RWPE2 (cell line): ENCODE results near the gene ZNF322.

Source experiments
- ATAC-seq: fragments of 200-7000 bp; cut with Tn5 transposase; 3 replicates; pipeline ENCODE4 v1.9.1; 2021; ENCODE audit warnings: low read depth
- DNase-seq: peaks from one replicate; pipeline ENCODE4 v3.0.0-alpha.2; 2020; ENCODE audit warnings: low spot score
- H3K27ac ChIP-seq: fragments of 450-650 bp; 2 replicates; pipeline ENCODE4 v1.5.1; 2017; ENCODE audit warnings: mild to moderate bottlenecking; ENCODE audit not compliant: poor library complexity, severe bottlenecking
- H3K27me3 ChIP-seq: fragments of 250-450 bp; sonication (Bioruptor Pico); 2 replicates; pipeline ENCODE4 v1.5.1; 2021; ENCODE audit warnings: mild to moderate bottlenecking, moderate library complexity; ENCODE audit not compliant: insufficient read depth, poor library complexity, severe bottlenecking
- H3K36me3 ChIP-seq: fragments of 250-450 bp; sonication (Bioruptor Pico); 2 replicates; pipeline ENCODE4 v1.5.1; 2020; ENCODE audit warnings: low read depth, mild to moderate bottlenecking, moderate library complexity
- H3K4me1 ChIP-seq: fragments of 250-450 bp; sonication (Bioruptor Pico); 2 replicates; pipeline ENCODE4 v1.5.1; 2021; ENCODE audit warnings: mild to moderate bottlenecking, moderate library complexity; ENCODE audit not compliant: insufficient read depth, poor library complexity, severe bottlenecking
- H3K4me3 ChIP-seq: fragments of 250-450 bp; sonication (Bioruptor Pico); 2 replicates; pipeline ENCODE4 v1.5.1; 2021; ENCODE audit warnings: mild to moderate bottlenecking, moderate library complexity; ENCODE audit not compliant: severe bottlenecking
- H3K9me3 ChIP-seq: fragments of 250-450 bp; sonication (Bioruptor Pico); 2 replicates; pipeline ENCODE4 v1.5.1; 2021; ENCODE audit warnings: mild to moderate bottlenecking, moderate library complexity; ENCODE audit not compliant: severe bottlenecking
- TF ChIP-seq, protein P1 (sequence below): fragments of 450-650 bp; IDR thresholded peaks from one replicate; pipeline ENCODE4 v1.5.1; 2017; ENCODE audit warnings: mild to moderate bottlenecking, moderate library complexity; ENCODE audit not compliant: poor library complexity, severe bottlenecking

Gene ZNF322

DNA sequence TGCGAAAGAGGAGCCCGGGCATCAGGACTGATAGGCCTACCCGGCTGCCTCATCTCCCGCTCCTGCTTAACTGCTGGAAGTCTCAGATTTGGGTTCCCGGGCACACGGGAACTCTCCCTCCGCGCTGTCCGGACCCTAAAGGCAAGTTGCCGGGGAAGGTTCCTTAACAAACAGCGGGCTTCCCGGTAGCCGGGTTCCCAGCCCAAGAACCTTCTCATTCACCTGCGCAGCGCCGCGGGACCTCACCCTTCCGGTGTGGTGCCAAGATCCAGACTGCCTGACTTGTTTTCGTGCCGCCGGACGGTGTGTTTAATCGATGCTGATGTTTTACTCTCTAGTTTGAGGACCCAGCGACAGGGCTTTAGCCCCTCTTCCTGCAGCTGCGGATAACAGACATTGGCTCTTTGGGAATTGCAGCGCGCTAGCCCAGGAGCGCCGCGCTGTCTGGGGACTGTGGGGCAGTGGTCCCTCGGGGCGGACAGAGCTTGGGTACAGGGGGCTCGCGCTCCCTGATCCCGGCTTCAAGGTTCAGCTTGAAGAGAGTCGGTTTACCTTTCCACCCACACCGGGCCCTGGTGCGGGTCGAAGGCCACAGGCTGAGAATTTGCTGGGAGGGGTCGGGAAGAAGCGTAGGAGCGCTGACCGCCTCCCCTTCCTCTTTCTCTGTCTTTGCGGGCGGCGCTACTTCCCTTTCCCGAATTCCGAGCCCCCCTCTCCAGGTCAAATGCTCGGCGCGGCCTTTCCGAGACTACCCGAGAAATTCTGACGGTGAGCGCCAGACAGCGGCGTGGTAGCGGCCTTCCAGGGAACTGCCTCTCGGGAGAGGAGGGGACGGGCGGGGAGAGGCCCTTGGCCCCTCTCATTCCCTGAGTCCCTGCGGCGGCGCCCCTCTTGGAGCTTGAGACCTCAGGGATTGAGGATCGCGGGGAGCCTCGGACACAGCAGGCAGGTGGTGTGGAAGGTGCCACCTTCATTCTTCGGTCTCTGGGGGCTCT, 45.6 kb downstream of the ZNF322 start:
- DNase-seq (no peak), ATAC-seq (no peak)
- Histone ChIP-seq H3K36me3 (no peaks in the 10 kb centered on the region), H3K4me1 (no peaks in the 10 kb centered on the region), H3K4me3 (no peak overlapping the region), H3K27me3 (no peaks in the 10 kb centered on the region), H3K9me3 (no peaks in the 10 kb centered on the region), H3K27ac (no peak overlapping the region)
- TF ChIP-seq, protein P1, sequence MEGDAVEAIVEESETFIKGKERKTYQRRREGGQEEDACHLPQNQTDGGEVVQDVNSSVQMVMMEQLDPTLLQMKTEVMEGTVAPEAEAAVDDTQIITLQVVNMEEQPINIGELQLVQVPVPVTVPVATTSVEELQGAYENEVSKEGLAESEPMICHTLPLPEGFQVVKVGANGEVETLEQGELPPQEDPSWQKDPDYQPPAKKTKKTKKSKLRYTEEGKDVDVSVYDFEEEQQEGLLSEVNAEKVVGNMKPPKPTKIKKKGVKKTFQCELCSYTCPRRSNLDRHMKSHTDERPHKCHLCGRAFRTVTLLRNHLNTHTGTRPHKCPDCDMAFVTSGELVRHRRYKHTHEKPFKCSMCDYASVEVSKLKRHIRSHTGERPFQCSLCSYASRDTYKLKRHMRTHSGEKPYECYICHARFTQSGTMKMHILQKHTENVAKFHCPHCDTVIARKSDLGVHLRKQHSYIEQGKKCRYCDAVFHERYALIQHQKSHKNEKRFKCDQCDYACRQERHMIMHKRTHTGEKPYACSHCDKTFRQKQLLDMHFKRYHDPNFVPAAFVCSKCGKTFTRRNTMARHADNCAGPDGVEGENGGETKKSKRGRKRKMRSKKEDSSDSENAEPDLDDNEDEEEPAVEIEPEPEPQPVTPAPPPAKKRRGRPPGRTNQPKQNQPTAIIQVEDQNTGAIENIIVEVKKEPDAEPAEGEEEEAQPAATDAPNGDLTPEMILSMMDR: no peak

DNA sequence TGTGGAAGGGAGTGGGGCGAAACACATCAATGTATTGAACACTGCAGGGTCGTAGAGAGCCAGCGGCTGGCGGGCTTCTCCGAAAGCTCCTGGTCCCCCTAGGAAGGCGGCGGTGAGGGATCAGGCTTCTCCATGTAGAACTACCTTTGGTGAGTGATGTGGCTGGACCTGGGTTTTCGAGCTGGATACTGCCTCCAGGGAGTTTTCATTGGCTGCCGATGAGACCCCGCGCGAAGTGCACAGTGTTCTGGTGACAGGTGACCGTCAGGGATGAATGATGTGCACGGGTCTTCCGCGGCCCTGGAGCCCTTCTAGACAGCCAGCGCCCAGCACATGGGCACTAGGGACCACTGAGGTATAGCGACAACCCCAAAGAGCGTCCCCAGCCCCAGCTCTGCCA, 46.3 kb downstream of the ZNF322 start:
- H3K27me3 ChIP-seq: no peaks in the 10 kb centered on the region
- H3K4me1 ChIP-seq: no peaks in the 10 kb centered on the region
- TF ChIP-seq, protein P1: no peak
- H3K27ac ChIP-seq: no peak overlapping the region
- H3K36me3 ChIP-seq: no peaks in the 10 kb centered on the region
- ATAC-seq (no peak), DNase-seq (no peak)
- no peak overlapping the region for H3K4me3 ChIP-seq
- H3K9me3 ChIP-seq: no peaks in the 10 kb centered on the region

DNA sequence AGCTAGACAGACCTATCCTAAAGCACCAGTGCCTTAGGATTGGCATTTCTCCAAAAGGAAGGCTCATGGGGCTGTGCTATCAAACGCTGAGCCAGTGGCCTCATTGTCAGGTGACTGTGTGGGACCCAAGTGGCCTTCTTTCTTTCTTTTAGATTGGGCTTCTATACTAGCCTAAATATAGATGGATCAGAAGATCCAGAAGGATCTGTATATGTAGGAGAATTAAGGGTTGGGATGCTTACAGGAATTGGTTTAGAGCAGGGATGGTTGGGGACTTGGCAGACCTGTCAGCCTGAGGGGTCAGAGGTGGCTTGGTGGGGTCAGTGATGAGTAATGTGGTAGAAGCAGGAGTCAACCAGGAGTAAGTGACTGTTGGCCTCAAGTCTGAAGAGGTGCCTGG, 47.9 kb downstream of the ZNF322 start:
- no peaks in the 10 kb centered on the region for H3K27me3 ChIP-seq
- peaks cover 3% of the 10 kb centered on the region for H3K4me1 ChIP-seq
- no peak for DNase-seq

DNA sequence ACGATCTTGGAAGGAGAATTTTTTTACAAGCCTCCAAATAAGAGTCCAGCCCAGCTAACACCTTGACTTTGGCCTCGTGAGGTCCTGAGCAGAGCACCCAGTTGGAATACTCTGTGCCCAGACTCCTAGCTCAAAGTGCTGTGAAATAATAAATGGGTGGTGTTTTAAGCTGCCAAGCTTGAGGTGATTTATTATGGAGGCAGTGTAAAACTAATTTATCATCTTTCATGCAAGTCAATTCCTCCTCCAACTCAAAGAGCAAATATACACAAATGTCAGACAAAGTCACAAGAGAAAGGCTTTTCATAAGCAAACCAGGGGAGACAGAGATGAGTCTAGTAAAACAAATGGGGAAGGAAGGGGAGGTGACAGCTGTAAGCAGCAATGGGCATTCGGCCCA, 50.1 kb downstream of the ZNF322 start:
- Histone ChIP-seq H3K4me3 (no peak overlapping the region), H3K27me3 (no peaks in the 10 kb centered on the region), H3K9me3 (no peaks in the 10 kb centered on the region), H3K27ac (no peak overlapping the region), H3K4me1 (peaks cover 3% of the 10 kb centered on the region), H3K36me3 (no peaks in the 10 kb centered on the region)
- TF ChIP-seq, protein P1: no peak
- no peak for DNase-seq
- ATAC-seq: no peak

More for the DNA sequence above, 47.9 kb downstream of the ZNF322 start:
- ATAC-seq: no peak
- TF ChIP-seq, protein P1: no peak
- H3K36me3 ChIP-seq: no peaks in the 10 kb centered on the region
- H3K4me3 ChIP-seq: no peak overlapping the region
- no peak overlapping the region for H3K27ac ChIP-seq
- H3K9me3 ChIP-seq: no peaks in the 10 kb centered on the region
